HG02981 (cell line): ENCODE measurements around the gene USP12.

ENCODE experiments used
- ATAC-seq: cut with Tn5 transposase; IDR thresholded peaks from one replicate; pipeline ENCODE4 v1.9.1; 2021; ENCODE audit warnings: mild to moderate bottlenecking, moderate library complexity; ENCODE audit not compliant: unreplicated experiment

USP12 gene

GRCh38 chr13:27186295-27186694, 14.7 kb upstream of the USP12 start:
- ATAC-seq: no peak

GRCh38 chr13:27183561-27184147, 12.0 kb upstream of the USP12 start:
- no peak for ATAC-seq

GRCh38 chr13:27182844-27183497, 11.4 kb upstream of the USP12 start:
- ATAC-seq: no peak

- ATAC-seq: no peak
Measured at GRCh38 chr13:27182054-27182453, 10.4 kb upstream of the USP12 start.

- ATAC-seq: no peak
Measured at GRCh38 chr13:27177852-27178251, 6.2 kb upstream of the USP12 start.

- ATAC-seq: no peak
Measured at GRCh38 chr13:27176470-27177410, 5.1 kb upstream of the USP12 start.

GRCh38 chr13:27174766-27175455, 3.3 kb upstream of the USP12 start:
- ATAC-seq: no peak

- no peak for ATAC-seq
Measured at GRCh38 chr13:27172495-27172842, 858 bp upstream of the USP12 start.

- peak; percentile 77 for ATAC-seq
Measured at GRCh38 chr13:27171827-27172494, 350 bp upstream of the USP12 start.

- peak; percentile 1 for ATAC-seq
Measured at GRCh38 chr13:27170516-27171243, 931 bp downstream of the USP12 start.

- ATAC-seq: no peak
Measured at GRCh38 chr13:27170221-27170515, 1.4 kb downstream of the USP12 start.

- no peak for ATAC-seq
Measured at GRCh38 chr13:27168906-27169657, 2.5 kb downstream of the USP12 start.

- ATAC-seq: no peak
Measured at GRCh38 chr13:27168086-27168485, 3.5 kb downstream of the USP12 start.

GRCh38 chr13:27166313-27166712, 5.3 kb downstream of the USP12 start:
- ATAC-seq: no peak

GRCh38 chr13:27161980-27162379, 9.6 kb downstream of the USP12 start:
- ATAC-seq: no peak

- ATAC-seq: no peak
Measured at GRCh38 chr13:27161423-27161822, 10.2 kb downstream of the USP12 start.

GRCh38 chr13:27160657-27161295, 10.8 kb downstream of the USP12 start:
- no peak for ATAC-seq

- ATAC-seq: no peak
Measured at GRCh38 chr13:27159806-27160563, 11.6 kb downstream of the USP12 start.
